Left kidney (tissue), 2 donors: Measurements from ENCODE around the gene PMM1. TPM values are rescaled to one million over a fixed set of nuclear protein-coding genes. Genes with fewer than 3 reads are reported as not detected.
"Not testable (repeated sequence)": the region's sequence is repeated elsewhere in the genome, so short reads cannot be mapped to it uniquely, and the experiment has no call there.

Source experiments
- DNase-seq: peaks from one replicate; pipeline ENCODE4 v3.0.0-alpha.2; 2013
- polyA plus RNA-seq: library from polyadenylated mRNA; unstranded; fragments of 120-200 nt; gene quantifications from one replicate; pipeline ENCODE4 v1.2.1, GENCODE V29; 2013; ENCODE audit not compliant: insufficient read length

The PMM1 gene
- polyA plus RNA-seq, 1 donor: 49.1 TPM

GRCh38 chr22:41565403-41566054, 24.1 kb downstream of the PMM1 start:
- DNase-seq: no peak

- no peak for DNase-seq
Observed at GRCh38 chr22:41564563-41564962, 25.1 kb downstream of the PMM1 start.

DNA sequence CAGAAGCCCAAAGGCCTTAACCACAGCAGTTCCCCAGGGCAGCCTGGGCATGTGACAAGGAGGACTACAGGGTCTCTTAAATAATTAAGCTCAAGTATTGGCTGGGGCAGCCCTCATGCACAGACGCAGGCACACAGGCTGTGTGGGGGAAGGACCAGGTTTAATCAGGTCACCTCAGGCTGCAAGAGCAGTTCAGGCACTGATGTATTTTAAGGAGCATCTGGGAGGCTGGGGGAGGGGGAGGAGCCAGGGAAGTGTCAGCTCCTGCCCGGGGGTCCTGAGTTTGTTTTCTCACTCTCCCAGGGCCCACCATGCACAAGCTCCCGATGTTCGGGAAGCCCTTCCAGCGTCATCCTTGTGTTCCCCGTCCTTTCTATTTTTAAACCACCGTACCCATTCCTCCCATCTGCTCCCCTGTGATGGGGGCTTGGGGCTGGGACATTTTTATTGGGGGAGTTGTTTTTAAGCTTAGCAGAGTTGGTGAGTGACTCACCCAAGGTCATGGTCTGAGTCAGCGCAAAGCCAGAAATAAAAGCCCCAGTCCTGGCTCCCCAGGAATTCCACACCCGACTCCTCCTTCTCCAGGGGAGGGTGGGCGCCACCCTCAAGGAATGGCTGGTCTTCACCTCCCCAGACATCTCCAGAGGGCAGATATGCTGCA, 26.5 kb downstream of the PMM1 start:
- DNase-seq: no peak

- no peak for DNase-seq
Observed at GRCh38 chr22:41562461-41562860, 27.2 kb downstream of the PMM1 start.

DNA sequence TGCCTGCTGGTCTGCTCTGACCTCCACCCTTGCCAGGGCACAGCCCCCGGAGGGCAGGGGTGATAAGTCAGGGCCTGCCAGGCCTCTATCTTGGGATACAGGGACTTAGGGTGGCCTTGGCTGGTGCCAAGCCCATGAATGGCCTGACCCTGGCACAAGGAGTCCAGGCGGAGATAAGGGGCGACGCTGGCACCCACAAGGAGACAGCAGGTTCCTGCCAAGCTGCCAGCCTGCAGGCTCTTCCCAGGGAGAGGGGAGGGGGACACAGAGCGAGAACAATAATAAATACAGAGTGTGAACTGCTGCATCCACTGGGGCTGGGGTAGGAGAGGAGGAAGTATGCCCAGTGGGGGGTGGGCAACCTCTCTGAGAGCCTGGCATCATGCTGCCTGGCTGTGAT, 27.9 kb downstream of the PMM1 start:
- no peak for DNase-seq

DNA sequence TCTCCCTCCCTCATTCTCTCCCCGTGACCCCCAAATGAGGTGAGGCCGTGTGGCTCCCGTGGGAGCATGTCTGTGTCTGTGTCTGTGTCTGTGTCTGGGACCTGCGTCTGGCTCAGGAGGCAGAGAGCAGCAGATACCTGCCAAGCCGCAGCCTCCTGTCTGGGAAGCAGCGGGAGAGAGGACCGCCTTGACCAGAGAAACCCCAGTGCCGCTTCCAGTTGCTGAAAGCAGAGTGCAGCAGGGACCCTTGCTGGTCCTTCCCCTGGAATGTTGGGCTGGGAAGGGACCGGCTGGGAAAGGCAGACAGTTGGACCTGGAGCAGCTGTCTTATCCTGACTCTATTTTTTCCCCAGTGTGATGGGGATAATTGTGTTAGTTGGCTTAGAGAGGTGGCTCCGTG, 28.3 kb downstream of the PMM1 start:
- no peak for DNase-seq

DNA sequence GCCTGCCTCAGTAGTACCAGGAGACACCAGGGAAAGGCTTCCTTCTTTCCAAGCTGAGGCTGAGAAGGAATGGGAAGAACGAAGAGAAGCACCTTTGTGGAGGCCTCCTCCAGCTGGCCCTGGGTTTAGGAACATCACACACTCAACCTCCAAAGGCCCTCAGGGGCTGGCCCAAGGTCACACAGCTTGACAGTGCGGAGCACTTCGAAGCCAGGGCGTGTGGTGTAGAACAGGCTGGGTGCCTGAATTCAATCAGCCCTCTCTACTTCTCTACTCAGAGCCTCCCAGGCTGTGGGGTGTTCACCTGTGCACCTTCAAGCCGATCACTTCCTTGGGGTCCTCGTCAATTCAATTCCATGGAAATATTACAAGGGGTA, 29.6 kb downstream of the PMM1 start:
- no peak for DNase-seq

GRCh38 chr22:41558241-41558630, 31.4 kb downstream of the PMM1 start:
- not testable (repeated sequence) for DNase-seq

GRCh38 chr22:41557401-41558240, 32.0 kb downstream of the PMM1 start:
- DNase-seq: no peak

GRCh38 chr22:41556561-41556960, 33.1 kb downstream of the PMM1 start:
- DNase-seq: no peak

DNA sequence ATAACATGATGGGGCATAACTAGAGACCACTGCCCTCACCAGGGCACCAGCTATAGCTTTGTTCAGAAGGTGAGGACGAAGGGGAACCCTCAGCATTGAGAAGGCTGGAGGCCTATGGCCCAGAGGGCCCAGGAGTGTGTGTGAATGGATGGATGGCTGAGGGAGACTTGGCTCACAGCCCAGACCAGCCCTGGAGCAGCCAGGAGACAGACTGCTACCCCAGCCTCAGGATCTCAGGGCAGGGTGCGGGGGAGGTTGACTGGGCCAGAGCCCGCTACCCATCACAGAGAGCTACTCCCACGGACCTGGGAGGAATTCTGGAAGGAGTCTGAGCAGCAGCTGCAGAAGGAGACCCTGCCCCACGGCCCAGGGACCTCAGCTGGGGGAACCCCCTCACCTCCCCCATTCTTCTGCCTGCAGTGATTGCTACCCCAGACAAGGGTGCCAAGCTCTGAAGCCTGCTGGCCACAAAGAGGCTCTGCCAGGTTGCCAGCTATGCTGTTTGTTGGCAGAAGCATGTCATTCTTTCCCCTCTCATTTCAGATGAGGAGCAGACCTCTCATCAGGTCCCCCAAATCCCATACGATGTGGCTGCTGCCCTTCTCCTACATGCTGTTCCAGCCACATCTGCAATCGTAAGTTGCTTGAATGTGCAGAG, 34.2 kb downstream of the PMM1 start:
- no peak for DNase-seq

- DNase-seq: no peak
Observed at GRCh38 chr22:41551877-41552582, 37.6 kb downstream of the PMM1 start.

DNA sequence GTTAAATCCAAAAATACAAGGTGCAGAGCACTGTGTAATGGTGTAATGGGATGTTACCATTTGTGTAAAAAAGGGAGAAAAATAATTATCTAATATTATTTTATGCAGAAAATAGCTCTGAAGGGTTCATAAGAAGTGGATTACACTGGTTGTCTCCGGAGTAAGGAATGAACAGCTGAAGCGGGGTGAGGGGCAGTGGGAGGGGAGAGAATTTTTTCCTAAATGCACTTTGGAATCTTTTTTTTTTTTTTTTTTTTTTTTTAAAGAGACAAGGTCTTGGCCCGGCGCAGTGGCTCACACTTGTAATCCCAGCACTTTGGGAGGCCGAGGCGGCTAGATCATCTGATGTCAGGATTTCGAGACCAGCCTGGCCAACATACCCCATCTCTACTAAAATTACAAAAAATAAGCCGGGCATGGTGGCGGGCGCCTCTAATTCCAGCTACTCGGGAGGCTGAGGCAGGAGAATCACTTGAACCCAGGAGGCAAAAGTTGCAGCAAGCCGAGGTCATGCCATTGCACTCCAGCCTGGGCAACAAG, 38.6 kb downstream of the PMM1 start:
- no peak for DNase-seq

- DNase-seq: no peak
Observed at GRCh38 chr22:41548830-41549211, 40.8 kb downstream of the PMM1 start.

DNA sequence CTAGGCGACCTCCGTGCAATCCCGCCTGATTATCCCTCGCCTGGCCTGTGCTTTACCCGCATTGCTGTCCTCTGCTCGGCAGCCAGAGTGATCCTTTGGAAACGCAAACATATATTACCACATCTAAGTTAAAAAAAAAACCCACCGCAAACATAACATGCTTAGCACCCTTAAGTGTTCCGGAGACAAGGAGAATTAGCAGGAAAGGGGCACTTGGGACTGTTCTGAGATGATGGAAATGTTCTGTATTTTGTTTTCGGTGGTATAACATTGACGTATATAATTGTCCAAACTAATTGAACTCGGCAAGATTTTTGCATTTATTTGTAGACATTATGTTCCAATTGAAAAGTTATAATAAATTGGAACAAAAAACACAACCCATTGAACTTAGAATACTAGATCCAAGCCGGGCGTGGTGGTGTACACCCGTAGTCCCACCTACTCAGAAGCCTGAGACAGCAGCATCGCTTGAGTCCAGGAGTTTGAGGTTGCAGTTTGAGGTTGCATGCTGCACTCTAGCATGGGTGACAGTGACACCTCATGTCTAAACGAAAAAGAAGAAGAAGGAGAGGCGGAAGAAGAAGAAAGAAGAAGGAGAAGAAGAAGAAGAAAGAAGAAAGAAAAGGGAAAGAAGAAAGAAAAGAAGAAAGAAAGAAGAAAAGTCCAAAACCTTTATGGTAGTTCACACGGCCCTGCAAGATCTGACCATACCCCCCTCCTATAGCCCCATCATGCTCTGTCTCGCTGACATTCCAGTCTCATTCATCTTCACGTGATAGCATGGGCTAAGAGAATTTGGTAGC, 44.8 kb downstream of the PMM1 start:
- DNase-seq: no peak

DNA sequence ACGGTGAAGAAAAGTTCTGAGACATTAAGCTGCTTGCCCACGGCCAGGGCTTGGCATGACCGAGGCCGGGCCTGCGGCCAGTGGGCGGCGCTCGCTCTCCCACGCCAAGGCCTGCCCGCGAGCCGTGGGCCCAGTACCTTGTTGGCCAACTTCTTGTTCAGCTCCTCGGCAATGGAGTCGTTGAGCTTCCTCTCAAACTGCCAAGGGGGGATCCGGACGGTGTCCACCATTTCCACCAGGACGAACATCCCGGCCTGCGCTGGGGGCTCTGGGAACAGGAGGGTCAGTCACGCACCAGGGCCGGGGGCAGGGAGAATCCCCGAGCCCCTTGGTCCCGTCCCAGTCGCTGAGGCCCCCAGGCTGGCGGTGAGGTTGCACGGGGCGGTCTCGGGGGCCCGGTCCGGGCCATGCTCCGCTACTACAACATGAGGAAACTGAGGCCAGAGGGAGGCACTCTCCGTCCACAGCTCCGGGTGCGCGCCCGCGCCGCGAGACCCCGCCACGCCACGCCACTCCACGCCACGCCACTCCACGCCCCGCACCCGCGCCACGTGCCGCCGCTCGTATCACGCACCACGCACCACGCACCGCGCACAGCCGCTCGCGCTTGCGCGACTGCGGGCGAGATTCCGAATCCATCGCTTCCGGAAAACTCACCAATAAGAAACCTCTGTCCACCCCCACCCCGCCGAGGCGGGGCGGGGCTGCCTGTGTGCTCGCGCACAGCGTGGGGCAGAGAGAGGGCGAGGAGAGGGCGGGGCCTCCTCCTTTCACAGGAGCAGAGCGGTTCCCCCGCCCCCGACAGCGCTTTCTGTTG, 45.6 kb downstream of the PMM1 start, which contains the start of gene POLR3H:
Gene POLR3H, minus strand, starts transcription at position 617 of the 817 bp plus-strand sequence. Its CDS starts 369 bp downstream, at position 248.
- DNase-seq: peak; percentile 97

DNA sequence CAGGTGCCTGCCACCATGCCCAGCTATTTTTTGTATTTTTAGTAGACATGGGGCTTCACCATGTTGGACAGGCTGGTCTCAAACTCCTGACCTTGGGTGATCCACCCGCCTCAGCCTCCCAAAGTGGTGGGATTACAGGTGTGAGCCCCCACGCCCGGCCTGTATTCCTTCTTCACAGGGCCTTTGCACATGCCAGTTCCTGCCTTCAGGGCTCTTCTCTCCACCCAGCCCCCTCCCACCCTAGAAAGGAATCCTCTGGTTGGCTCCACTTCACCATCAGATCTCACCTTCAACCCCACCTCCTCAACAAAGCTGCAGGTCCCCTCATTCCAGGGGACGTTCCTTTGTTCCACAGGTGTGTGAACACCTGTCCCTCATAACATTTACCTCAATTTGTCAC, 47.4 kb downstream of the PMM1 start:
- no peak for DNase-seq

- no peak for DNase-seq
Observed at GRCh38 chr22:41541484-41541883, 48.2 kb downstream of the PMM1 start.

- DNase-seq: no peak
Observed at GRCh38 chr22:41540365-41540764, 49.3 kb downstream of the PMM1 start.

DNA sequence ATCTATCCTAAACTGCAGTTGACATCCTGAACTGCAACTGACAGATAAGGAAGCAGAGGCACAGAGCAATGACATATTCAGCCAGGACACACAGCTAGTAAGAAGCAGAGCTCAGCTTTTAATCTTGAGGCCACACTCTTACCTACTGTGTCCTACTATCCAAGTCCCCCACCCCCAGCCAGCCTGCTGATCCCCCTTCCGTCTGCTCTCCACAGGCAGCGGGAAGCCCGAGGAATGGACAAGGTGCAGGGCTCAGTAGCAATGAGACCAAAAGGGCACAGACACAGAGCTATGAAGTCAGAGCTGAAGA, 49.7 kb downstream of the PMM1 start:
- no peak for DNase-seq
